Kidney glomerular epithelial cell (primary cell): ENCODE results near the gene RNF166.

Experiments
- DNase-seq: peaks from one replicate; lab custom pipeline; 2025; lab: John Stamatoyannopoulos, UW

Gene RNF166

GRCh38 chr16:88706965-88707826 is 988 bp upstream of the RNF166 start:
- DNase-seq, result peak; percentile 5

- no peak for DNase-seq
These were observed 393 bp downstream of the RNF166 start for GRCh38 chr16:88705801-88706228.

GRCh38 chr16:88705076-88705684 is 1.0 kb downstream of the RNF166 start:
- peak; percentile 10 for DNase-seq

- no peak for DNase-seq
These were observed 2.5 kb downstream of the RNF166 start for GRCh38 chr16:88703486-88704309.

GRCh38 chr16:88702371-88703210 is 3.6 kb downstream of the RNF166 start:
- no peak for DNase-seq

- no peak for DNase-seq
These were observed 4.4 kb downstream of the RNF166 start for GRCh38 chr16:88701581-88702370.

- DNase-seq, result peak; percentile 75
These were observed 5.3 kb downstream of the RNF166 start for GRCh38 chr16:88700636-88701482.

- no peak for DNase-seq
These were observed 5.9 kb downstream of the RNF166 start for GRCh38 chr16:88700322-88700635.

- DNase-seq, result no peak
These were observed 7.0 kb downstream of the RNF166 start for GRCh38 chr16:88699180-88699579.

- DNase-seq, result no peak
These were observed 7.6 kb downstream of the RNF166 start for GRCh38 chr16:88698646-88699045.

GRCh38 chr16:88697831-88698615 is 8.2 kb downstream of the RNF166 start:
- no peak for DNase-seq

GRCh38 chr16:88697116-88697830 is 8.9 kb downstream of the RNF166 start:
- no peak for DNase-seq

- no peak for DNase-seq
These were observed 9.8 kb downstream of the RNF166 start for GRCh38 chr16:88696441-88696840.

GRCh38 chr16:88695753-88696152 is 10.5 kb downstream of the RNF166 start:
- no peak for DNase-seq

GRCh38 chr16:88695218-88695617 is 11.0 kb downstream of the RNF166 start:
- no peak for DNase-seq

- no peak for DNase-seq
These were observed 11.8 kb downstream of the RNF166 start for GRCh38 chr16:88694221-88695087.

- no peak for DNase-seq
These were observed 12.6 kb downstream of the RNF166 start for GRCh38 chr16:88693420-88694177.
